HFF-Myc (cell line): ENCODE results near the gene MAP3K9.

Source experiments
- DNase-seq: peaks from one replicate; pipeline ENCODE4 v3.0.0-alpha.2; 2011; ENCODE audit warnings: low read depth; ENCODE audit errors: extremely low read depth
- H3K4me3 ChIP-seq: replicated peaks from 2 replicates; pipeline ENCODE4 v1.5.1; 2011; ENCODE audit warnings: low read depth, mild to moderate bottlenecking, control low read depth, low read length
- TF ChIP-seq, protein P1 (sequence below): IDR thresholded peaks from 2 replicates; pipeline ENCODE4 v1.5.1; 2012; ENCODE audit warnings: mild to moderate bottlenecking, low read depth, low read length, control low read depth; ENCODE audit errors: missing control alignments

MAP3K9 gene

DNA sequence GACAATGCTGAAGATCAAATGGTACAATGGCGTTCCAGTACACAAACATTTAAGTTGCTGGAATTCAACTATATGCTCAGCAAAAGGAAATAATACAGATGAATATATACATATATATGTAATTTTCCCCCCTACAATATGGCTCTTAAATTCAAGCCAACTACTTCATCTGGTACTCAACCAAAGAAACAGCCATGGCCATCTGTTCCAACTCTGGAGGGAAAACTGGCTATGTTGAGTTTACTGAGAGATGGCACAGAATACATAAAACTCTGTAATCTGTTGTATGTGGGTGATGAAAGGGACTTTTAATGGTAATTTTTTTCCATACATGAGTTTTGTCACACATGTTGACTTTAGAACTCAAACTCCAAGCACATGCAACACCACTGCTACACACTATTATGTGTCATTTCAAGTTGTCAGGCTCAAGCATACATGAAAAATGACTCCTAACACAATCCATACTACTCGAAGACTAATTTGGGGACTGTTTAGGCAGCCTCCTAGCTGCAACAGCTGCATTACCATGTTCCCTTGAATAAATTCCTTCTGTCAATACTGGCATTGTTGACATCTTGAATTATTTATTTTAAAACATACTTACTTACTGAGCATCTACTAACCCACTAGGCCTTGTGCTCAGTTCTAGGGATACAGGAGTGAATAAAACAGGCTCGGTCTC is 38.2 kb upstream of the MAP3K9 start:
- no peak for DNase-seq
- TF ChIP-seq, protein P1, sequence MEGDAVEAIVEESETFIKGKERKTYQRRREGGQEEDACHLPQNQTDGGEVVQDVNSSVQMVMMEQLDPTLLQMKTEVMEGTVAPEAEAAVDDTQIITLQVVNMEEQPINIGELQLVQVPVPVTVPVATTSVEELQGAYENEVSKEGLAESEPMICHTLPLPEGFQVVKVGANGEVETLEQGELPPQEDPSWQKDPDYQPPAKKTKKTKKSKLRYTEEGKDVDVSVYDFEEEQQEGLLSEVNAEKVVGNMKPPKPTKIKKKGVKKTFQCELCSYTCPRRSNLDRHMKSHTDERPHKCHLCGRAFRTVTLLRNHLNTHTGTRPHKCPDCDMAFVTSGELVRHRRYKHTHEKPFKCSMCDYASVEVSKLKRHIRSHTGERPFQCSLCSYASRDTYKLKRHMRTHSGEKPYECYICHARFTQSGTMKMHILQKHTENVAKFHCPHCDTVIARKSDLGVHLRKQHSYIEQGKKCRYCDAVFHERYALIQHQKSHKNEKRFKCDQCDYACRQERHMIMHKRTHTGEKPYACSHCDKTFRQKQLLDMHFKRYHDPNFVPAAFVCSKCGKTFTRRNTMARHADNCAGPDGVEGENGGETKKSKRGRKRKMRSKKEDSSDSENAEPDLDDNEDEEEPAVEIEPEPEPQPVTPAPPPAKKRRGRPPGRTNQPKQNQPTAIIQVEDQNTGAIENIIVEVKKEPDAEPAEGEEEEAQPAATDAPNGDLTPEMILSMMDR, result no peak
- no peak overlapping the region for H3K4me3 ChIP-seq

DNA sequence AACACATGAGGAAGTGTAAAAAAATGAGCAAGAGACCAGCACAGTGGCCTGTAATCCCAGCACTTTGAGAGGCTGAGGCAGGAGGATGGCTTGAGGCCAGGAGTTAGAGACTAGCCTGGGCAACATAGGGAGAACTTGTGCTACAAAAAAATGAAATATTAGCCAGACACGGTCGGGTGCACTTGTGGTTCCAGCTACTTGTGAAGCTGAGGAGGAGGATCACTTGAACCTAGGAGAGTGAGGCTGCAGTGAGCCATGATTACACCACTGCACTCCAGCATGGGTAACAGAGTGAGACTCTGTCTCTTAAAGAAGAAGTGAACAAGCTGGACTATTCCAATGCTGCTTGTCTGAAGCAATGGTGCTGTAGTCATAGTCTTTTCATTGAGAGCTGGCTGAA is 36.3 kb upstream of the MAP3K9 start:
- TF ChIP-seq, protein P1, result no peak
- no peak overlapping the region for H3K4me3 ChIP-seq
- DNase-seq, result no peak

DNA sequence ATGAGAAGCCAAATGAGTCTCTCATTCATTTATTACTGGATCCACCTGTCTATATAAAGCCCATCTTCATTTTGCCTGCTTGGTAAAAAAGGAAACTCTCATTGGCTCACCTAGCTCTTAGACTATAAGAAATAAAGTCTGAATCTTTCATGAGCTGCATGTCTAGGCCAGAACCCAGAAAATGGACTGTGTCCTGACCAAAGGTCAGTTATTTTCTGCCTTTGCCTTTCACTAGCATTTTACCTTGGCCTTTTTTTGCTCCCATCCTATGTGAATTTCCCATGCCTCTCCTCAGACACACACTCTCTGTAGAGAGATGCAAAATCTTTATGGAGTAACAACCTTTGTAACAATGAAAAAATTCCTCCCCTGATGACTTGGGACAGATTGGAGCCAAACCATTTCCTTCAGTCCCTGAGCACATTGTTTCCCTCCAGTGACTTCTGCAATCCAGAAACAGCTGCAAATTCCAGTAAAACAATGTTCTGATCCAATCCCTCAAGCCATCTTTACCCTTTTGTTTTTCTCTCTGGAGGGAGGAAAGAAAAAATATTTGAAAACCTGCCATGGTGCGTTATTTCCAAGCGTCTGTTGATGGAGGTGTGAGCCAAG is 33.6 kb upstream of the MAP3K9 start:
- no peak for DNase-seq
- TF ChIP-seq, protein P1, result no peak
- no peak overlapping the region for H3K4me3 ChIP-seq

DNA sequence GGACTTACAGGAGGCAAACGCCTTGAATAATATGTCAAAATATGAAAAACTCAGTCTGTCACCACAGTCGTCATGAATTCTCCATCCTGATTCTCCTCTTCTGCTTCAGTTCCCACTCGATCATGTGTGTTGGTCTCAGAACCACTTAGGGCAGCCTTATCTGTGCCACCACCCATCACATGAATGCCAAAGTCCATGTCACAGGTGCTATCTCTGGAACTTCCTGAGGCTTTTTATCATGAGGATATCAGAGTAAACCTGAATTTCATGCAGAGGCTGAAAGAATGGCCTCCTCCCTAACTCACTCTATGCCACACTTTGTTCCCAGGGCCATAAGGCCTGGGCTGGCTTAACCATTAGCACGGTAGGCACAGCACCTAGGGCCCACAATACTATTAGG is 28.8 kb upstream of the MAP3K9 start:
- TF ChIP-seq, protein P1, result no peak
- DNase-seq, result no peak
- no peak overlapping the region for H3K4me3 ChIP-seq

DNA sequence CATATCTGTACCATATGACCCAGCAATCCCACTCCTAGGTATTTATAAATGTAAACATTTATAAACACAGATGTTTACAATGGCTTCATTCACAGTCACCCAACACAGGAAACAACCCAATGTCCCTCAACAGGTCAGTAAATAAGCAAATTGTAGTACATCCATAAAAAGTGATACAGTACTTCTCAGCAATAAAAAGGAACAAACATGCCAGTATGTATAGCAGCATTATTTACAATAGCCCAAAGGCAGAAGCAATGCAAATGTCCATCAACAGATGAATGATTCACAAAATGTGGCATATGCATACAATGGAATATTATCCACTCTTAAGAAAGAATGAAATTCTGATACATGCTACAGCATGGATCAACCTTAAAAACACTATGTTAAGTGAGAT is 27.6 kb upstream of the MAP3K9 start:
- TF ChIP-seq, protein P1, result no peak
- DNase-seq, result no peak
- H3K4me3 ChIP-seq, result no peak overlapping the region

DNA sequence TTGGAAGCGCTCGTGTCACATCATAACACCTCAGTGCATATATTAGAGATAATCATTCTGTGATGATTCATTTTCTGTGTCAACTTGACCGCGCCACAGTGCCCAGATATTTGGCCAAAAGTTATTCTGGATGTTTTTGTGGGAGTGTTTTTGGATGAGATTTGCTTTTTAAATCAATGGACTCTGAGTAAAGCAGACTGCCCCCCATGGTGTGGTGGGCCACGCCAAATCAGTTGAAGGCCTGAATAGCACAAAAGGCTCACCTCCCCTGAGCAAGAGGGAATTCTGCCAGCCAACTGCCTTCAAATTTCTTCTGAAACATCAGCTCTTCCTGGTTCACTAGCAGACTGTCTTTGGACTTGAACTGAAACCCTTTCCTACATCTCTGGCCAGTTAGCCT is 24.6 kb upstream of the MAP3K9 start:
- TF ChIP-seq, protein P1, result no peak
- H3K4me3 ChIP-seq, result no peak overlapping the region

More for the DNA sequence above, 24.6 kb upstream of the MAP3K9 start:
- DNase-seq, result no peak
